HG03280 (cell line): ENCODE results near the gene ZNF208.
"Not testable (repeated sequence)": the region's sequence is repeated elsewhere in the genome, so short reads cannot be mapped to it uniquely, and the experiment has no call there.

Experiments used
- ATAC-seq: cut with Tn5 transposase; IDR thresholded peaks from one replicate; pipeline ENCODE4 v1.9.1; 2021; ENCODE audit warnings: mild to moderate bottlenecking, moderate library complexity; ENCODE audit not compliant: unreplicated experiment

The ZNF208 gene

GRCh38 chr19:21885516-21885915, 125.2 kb downstream of the ZNF208 start:
- not testable (repeated sequence) for ATAC-seq

- not testable (repeated sequence) for ATAC-seq
These were observed 126.0 kb downstream of the ZNF208 start for GRCh38 chr19:21884786-21885185.

DNA sequence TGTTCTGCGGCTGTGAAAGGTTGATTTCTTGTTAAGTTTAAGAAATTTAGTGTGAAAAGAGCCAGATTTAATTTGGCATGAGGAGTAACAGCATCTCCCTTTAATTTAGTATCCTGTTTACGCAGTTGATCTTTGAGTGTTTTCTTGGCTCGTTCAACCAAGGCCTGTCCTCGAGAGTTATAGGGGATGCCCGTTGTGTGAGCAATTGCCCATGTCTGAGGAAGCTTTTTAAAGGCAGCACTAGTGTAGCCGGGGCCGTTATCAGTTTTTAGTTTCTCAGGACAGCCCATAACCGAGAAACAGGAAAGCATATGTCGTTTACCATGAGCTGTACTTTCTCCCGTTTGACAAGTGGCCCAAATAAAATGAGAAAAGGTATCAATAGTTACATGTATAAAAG, 127.2 kb downstream of the ZNF208 start:
- no peak for ATAC-seq
